ENCODE measurements around the gene KMT2C. TPM values are rescaled to one million over a fixed set of nuclear protein-coding genes. Genes with fewer than 3 reads are reported as not detected.

Gene KMT2C
- total and polyA plus RNA-seq, 10 of the 15 experiments (the other 5 are each of a cell fraction or from before 2014, with no cell fraction given) = 3.3 to 45.2 (median 19.2) TPM

DNA sequence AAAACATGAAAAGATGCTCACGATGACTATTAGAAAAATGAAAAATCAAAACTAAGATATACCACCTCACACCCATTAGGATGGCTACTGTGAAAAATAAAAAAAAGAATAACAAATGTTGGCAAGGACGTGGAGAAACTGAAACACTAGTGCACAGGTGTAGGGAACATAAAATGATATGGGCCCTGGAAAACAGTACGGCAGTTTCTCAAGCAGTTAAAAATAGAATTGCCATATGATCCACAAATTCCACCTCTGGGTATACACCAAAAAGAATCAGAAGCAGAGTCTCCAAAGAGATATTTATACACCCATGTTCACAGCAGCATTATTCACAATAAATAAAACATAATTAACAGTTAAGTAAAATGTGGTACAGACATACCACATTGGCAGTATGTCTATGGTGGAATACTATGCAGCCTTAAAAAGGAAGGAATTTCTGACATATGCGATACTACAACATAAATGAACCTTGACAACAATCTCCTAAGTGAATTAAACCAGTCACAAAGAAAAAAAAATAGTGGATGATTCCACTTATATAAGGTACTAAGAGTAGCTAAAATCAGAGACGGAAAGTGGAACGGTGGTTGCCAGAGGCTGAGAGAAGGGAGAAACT is 69.7 kb downstream of the KMT2C start:
- ChIA-PET RAD21 (ENCODE audit: unreplicated experiment) (no interaction called here), SMC1A (ENCODE audit: uncharacterized antibody, unreplicated experiment) (interaction anchor here (0.9 to 1.5 kb wide), 2 partner anchors 11 to 15 kb away, joined by 3 to 8 read pairs; no protein-coding TSS in a partner anchor), CTCF (no interaction called here), POLR2A (no interaction called here)
- in situ Hi-C loops (cut with MboI) (no loop called here), intact Hi-C loops (cut with micrococcal nuclease; ENCODE audit: unreplicated experiment) (no loop called here)
- H4K20me1 ChIP-seq (ENCODE audit: control insufficient read depth, insufficient read depth) = no peaks in the 10 kb centered on the region
- no TSS peak for BruUV-seq (replicated peaks)
- WGBS (ENCODE audit: insufficient coverage, insufficient replicate concordance, low lambda C conversion rate, missing lambda C conversion rate) = 98% methylated on average over 6 of the region's 6 CpGs
- H3K4me2 ChIP-seq (ENCODE audit: control insufficient read depth, insufficient read depth) = no peak overlapping the region
- TF ChIP-seq MLLT1 (IDR thresholded peaks at IDR 0.05) (no peak), REST (IDR thresholded peaks at IDR 0.05; ENCODE audit: low read depth, low read length) (no peak), RAD51 (IDR thresholded peaks at IDR 0.05) (no peak)
- H3K9ac ChIP-seq (ENCODE audit: control insufficient read depth, insufficient read depth, low read length) = no peak overlapping the region
- H3K27me3 ChIP-seq (replicated peaks in 1 of 2; ENCODE audit: control insufficient read depth in 2 of 2, insufficient read depth in 2 of 2, low read length in 1 of 2) = no peaks in the 10 kb centered on the region
- FAIRE-seq (no peak), DNase-seq (ENCODE audit: low read depth, low spot score) (no peak), ATAC-seq (no peak)
- H3K4me3 ChIP-seq = no peak overlapping the region
- H2AFZ ChIP-seq (ENCODE audit: control insufficient read depth, low read depth, low read length) = no peak overlapping the region
- H3K9me3 ChIP-seq (replicated peaks; ENCODE audit: control insufficient read depth, insufficient read depth, low read length) = no peaks in the 10 kb centered on the region; the same call in 2 of the 3 replicates
- H3K79me2 ChIP-seq (ENCODE audit: control insufficient read depth, insufficient read depth, low read length) = peaks cover 72% of the 10 kb centered on the region
- no peak overlapping the region for H3K27ac ChIP-seq (ENCODE audit: control insufficient read depth, insufficient read depth)
- H3K36me3 ChIP-seq (ENCODE audit: control insufficient read depth in 2 of 2, insufficient read depth in 2 of 2, low read length in 1 of 2) = peaks cover 0 to 5% of the 10 kb centered on the region in 2 experiments; a peak in 2 of 4 replicates
- H3K4me1 ChIP-seq (ENCODE audit: control insufficient read depth, insufficient read depth, low read length) = peaks cover 7% of the 10 kb centered on the region; the same call in 1 of the 2 replicates

Data from GM12878 (cell line).